ENCODE data around the gene SLC12A5.
"Not testable (repeated sequence)": the region's sequence is repeated elsewhere in the genome, so short reads cannot be mapped to it uniquely, and the experiment has no call there.

The SLC12A5 gene

DNA sequence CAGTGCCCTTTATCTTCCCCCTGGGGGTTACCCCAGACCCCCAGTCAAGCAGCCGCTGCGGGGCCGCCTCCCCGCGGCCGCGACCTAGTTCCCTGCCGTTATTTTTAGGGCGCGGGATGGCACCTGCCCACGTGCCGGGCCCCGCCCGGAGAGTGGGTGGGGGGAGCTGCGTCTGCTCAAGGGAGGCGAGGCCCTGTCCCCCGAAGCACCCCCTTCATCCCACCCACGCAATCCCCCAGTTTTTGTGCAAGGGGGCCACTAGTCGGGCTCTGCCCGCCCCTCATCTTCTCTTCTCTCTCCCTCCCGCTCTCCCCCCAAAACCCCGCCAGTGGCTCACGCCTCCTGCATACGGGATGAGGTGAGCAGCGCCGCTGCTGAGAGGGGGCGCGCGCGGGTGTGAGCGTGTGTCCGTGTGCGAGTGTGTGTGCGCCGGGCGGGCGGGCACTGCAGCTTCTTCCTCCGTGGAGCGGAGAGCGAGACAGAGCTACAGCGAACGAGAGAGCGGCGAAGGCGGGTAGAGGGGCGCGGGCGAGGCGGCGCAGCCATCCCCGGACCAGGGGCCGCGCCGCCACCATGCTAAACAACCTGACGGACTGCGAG lies at the start of gene SLC12A5:
SLC12A5 (plus strand) TSS at position 444 of the 600 bp plus-strand sequence; CDS start at position 574, 130 bp downstream.
- FAIRE-seq (no peak), DNase-seq (ENCODE audit: extremely low spot score, insufficient read length, low read depth) (no peak)

DNA sequence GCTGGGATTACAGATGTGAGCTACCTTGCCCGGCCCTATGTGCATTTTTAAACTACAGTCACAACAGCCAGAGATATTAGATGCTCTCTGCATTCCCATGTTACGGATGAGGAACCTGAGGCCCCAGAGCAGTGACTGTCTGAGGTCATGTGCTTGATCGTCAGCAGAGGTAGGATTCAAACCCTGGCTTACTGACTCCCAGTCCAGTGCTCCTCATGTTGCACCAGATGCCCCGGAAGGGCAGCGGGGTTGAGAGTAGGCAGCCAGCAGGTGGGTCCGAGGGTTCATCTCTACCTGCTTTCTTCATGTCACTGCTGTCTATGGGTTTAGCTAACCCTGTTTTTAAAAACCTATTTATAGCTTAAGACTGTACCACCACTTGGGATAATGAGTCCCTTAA lies 47.8 kb upstream of the SLC12A5 start:
- no peak for FAIRE-seq
- no peak for DNase-seq (ENCODE audit: extremely low spot score, insufficient read length, low read depth)

DNA sequence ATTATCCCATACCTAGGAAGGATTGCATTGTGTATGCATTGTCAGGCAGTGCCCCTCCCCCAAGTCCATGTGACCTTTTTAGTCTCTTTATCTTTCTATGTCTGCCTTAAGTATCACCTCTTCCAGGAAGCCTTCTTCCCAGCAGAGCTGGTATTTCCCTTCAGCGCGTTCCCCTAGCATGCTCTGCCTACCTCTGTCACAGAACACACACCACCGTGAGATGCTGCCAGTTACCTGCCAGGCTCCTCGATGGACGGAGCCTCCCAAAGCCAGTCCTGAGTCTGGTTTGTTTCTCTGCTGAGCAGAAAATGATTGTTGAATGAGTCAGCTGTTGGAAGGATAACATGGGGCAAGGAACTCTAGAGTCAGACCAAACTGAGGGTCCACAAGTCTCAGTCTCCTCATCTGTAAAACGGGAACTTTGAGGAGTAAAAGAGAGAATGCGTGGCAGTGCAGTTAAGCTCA lies 45.7 kb upstream of the SLC12A5 start:
- DNase-seq (ENCODE audit: extremely low spot score, insufficient read length, low read depth) (no peak), FAIRE-seq (no peak)

DNA sequence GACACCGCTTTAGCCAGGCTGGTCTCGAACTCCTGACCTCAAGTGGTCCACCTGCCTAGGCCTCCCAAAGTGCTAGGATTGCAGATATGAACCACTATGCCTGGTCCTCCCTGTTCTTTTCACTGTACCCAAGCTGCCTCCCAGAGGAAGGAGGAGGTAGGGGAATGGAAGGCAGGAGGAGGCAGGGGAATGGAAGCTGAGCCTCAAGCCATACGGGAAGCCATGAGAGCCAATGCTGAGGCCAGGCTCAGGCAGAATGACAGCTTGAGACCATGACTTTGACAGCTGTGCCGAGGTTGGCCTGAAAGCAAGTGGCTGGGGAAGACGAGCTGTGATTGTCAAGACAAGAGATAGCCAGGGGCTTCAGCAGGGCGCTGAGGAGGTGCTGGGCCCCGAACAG lies 43.4 kb upstream of the SLC12A5 start:
- FAIRE-seq, result no peak
- DNase-seq (ENCODE audit: extremely low spot score, insufficient read length, low read depth), result no peak

DNA sequence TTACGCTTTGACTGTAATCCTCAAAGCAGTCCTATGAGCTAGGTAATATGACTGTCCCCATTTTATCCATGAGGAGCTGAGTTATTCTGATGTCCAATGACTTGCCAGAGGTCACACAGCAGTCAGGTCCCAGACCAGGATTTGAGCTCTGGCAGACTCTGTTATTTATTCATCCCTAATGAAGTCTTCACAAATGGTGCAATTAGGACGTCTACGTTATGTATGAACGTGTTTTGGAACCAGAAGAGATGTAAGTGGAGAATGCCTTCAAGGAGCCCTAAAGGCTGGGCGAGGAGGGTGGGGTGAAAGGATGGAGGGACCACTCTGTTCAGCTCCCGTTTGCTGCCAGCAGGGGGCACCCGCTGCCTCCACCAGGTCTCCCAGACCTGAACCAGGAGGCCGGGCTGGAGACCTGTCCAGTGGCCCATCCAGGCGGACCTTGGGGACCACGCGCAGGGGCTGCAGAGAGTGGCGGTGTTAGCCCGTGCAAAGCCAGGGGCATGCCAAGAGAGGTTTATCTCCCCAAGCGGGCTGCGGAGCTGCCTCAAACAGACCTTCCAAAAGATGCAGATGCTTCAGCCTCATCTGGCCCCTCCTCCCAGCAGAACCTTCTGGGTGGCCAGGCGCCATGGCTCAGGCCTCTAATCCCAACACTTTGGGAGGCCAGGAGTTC lies 41.8 kb upstream of the SLC12A5 start:
- FAIRE-seq (peak; percentile 69), DNase-seq (ENCODE audit: extremely low spot score, insufficient read length, low read depth) (peak; percentile 64)

DNA sequence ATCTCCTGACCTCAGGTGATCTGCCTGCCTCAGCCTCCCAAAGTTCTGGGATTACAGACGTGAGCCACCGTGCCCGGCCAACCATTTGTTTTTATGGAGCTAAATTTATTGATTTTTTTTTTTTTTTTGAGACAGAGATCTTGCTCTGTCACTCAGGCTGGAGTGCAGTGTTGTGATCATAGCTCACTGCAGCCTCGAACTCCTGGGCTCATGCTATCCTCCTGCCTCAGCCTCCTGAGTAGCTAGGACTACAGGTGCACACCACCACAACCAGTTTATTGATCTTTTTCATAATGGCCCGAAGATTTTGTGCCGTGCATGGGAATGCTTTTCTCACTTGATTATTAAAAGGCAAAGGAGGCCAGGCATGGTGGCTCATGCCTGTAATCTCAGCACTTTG lies 40.2 kb upstream of the SLC12A5 start:
- not testable (repeated sequence) for FAIRE-seq

DNA sequence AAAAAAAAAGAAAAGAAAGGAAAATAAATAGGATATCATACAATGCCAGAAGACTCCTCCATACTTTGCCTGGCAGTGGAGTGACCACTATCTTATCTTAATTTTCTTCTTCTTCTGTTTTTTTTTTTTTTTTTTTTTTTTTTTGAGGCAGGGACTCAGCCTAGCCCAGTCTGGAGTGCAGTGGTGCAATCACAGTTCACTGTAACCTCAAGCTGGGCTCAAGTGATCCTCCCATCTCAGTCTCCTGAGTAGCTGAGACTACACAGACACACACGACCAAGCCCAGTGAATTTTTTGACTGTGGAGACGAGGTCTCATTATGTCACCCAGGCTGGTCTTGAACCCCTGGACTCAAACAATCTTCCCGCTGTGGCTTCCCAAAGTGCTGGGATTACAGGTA lies 37.4 kb upstream of the SLC12A5 start:
- DNase-seq (ENCODE audit: extremely low spot score, insufficient read length, low read depth), result no peak
- no peak for FAIRE-seq

More for the DNA sequence above, 40.2 kb upstream of the SLC12A5 start:
- DNase-seq (ENCODE audit: extremely low spot score, insufficient read length, low read depth), result not testable (repeated sequence)

DNA sequence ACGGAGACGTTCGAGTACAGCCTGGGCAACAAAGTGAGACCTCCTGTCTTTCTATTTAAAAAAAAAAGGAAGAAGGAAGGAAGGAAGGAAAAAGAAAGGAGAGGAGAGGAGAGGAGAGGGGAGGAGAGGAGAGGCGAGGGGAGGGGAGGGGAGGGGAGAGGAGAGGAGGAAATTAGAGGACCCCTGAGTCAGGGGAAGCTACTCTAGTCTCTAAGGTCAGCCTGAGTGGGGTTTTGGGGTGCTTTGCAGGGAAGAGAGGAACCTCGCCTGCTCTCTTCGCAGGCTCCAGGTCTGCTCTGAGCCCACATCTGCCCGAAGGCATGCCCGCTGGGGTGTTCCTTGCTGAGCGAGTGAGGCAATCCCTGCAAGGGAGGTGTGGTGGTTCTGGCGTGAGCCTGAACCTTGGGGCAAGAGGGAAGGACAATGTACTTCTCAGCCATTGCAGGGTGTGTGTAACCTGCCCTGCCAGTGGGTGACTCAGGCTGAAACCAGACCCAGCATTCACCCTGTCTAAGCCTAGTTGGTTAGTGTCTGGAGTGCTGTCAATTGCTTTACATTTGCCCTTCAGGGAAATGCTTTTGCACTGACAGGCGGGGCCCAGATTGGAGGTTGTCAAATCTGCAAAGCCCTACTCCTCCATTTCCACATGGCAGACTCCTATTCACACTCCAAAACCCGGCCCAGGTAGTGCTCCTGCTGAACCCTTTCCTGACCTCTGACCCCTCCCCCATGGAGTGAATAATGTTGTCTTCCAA lies 35.6 kb upstream of the SLC12A5 start:
- no peak for DNase-seq (ENCODE audit: extremely low spot score, insufficient read length, low read depth)
- FAIRE-seq, result peak; percentile 33

DNA sequence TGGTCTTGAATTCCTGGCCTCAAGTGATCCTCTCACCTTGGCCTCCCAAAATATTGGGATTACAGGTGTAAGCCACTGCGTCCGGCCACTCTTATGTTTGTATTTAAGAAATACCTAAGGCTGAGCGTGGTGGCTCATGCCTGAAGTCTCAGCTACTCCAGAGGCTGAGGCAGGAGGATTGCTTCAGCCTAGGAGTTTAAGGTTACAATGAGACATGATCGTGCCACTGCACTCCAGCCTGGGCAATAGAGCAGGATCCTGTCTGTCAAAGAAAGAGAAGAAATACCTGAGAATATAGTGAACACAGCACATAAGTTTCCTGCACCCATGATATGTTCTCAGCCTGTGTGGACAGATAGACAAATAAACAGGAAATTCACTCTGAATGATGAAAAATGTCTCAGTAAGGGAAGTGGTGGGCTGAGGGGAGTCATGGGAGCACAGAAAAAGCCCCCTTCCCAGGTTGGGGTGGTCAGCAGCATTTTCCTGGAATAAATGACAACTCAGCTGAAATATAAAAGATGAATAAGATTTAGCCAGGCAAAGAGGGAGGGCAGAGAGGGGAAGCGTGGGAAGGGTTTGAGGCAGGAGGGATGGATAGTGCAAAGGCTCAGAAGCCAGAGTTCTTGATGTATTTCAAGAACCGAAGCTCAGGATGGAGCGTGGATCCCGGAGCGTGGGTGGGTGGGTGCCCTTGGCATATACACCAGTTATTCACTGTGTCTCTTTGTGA lies 34.1 kb upstream of the SLC12A5 start:
- FAIRE-seq (no peak), DNase-seq (ENCODE audit: extremely low spot score, insufficient read length, low read depth) (no peak)

DNA sequence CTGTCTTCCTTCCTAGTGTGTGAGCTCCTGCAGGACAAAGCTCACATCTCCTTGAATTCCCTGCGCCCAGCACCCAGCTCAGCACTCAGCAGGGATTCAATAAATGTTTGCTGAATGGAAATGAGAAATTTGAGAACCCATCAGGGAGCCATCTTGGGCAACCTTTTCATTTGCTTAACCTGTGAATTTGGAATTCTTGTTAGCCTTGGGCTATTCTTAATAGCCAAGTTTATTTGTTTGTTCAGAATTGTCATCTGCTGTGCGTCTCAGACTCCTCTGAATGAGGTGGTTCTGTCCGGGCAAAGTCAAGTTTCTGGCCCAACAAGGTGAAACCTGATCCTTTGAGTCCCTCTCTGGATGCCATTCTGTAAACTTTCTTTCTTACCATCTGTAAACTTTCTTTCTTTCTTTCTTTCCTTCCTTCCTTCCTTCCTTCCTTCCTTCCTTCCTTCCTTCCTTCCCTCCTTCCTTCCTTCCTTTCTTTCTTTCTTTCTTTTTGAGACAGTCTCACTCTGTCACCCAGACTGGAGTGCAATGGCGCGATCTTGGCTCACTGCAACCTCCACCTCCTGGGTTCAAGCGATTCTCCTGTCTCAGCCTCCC lies 33.4 kb upstream of the SLC12A5 start:
- not testable (repeated sequence) for DNase-seq (ENCODE audit: extremely low spot score, insufficient read length, low read depth); FAIRE-seq

DNA sequence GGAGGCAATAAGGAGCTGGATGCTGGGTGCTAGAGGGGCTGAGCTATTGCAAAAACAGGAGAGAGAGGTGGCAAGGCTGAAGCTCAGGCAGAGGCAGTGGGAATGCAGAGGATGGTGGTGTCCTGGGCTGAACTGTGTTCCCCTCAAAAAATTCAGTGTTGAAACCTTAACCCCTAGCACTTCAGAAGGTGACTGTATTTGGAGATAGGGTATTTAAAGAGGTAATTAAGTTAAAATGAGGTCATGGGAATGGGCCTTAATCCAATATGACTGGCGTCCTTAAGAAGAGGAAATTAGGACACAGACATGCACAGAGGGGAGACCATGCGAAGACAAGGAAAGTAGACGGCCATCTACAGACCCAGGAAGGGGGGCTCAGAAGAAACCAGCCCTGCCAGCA lies 31.8 kb upstream of the SLC12A5 start:
- no peak for FAIRE-seq

DNA sequence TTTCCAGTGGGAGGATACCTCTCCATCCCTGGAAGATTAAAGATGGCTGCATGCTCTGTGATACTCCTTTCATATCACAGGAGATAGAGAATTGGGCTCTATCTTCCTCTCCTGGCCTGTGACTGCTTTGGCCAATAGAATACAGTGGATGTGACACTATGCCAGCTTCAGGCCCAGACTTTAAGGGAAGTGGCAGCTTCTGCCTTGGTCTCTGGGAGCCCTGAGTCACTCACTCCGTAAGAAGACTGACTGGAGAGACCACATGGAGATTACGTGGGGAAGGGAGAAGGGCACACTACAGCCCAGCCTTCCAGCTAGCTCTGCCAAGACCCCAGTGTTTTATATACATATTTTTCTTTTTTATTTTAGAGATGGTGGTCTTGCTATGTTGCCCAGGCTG lies 30.7 kb upstream of the SLC12A5 start:
- FAIRE-seq (no peak), DNase-seq (ENCODE audit: extremely low spot score, insufficient read length, low read depth) (no peak)

More for the DNA sequence above, 31.8 kb upstream of the SLC12A5 start:
- DNase-seq (ENCODE audit: extremely low spot score, insufficient read length, low read depth), result no peak

DNA sequence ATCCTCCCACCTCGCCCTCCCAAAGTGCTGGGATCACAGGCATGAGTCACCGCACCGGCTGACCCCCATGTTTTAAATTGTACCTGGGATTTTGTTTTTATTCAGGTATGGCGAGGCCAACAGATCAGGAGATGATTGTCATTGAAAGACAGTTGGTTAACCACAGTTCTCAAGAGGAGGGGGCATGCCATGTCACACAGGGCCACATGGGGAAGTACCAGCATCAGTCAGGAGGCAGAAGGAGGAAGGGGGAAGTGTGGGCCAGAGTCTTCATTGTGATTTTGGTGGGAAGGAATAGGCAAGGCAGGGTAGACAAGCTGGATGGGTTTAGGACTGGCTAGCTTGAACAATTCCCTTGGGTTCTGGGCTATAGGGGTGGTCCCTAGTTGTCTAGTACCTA lies 30.3 kb upstream of the SLC12A5 start:
- no peak for DNase-seq (ENCODE audit: extremely low spot score, insufficient read length, low read depth)

DNA sequence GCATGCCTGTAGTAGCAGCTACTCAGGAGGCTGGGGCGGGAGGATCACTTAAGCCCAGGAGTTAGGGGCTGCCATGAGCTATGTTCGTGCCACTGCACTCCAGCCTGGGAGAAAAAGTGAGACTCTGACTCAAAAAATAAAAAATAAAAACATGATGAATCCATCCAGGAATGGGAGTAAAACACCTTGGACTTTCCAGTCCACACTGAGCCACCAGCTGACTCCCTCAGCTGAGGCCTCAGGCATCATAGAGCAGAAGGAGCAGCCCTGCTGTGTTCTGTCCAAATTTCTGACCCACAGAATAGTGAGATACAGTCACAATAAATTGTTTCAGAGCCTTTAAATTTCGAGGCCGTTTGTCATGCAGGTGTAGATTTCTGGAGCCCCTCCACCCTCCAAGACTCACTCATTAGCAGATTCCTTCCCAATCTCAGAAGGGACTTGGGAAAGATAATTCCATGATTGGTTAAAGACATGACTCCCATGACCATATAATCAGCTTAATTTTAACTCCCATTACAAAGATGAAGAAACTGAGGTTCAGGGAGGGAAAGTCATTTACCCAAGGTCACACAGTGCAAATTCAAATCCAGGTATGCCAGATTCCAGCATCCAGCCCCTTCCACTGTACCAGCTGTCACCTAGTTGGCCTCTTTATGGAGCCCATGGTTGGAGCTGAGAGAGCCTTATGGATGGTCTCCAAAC lies 29.3 kb upstream of the SLC12A5 start:
- FAIRE-seq (no peak), DNase-seq (ENCODE audit: extremely low spot score, insufficient read length, low read depth) (no peak)

More for the DNA sequence above, 30.3 kb upstream of the SLC12A5 start:
- peak; percentile 41 for FAIRE-seq

DNA sequence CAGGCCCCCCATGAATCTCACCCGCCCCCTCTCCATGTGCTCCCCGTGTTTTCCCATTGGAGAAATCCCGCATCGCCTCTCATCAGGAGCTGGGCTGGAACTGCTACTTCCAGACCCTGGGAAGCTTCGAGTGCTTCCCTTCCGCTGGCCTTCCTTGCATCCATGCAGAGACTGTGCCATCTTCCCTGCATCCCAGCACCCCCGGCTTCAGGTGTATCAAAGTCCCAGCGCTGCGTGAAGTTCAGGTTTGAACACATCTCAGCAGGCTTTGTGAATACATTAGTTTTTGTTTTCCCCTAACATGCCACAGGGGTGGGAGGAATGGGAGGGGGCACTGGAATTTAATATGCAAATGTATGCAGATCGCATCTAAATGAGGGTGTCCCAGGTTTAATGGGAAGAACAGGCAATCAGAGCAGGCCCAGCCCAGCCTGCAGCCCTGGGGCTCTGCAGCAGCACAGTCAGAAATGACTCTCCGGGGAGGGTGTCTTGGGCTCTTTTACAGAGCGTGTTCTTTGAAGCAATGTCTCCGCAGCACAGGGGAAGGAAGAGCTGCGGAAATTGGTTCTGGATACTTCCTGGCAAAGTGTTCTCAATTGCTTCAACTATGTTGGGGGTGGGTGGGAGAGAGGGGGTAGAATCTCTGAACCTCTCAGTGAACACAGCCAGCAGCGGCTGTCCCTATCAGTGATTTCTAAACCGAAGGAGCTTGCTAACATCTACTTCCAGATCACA lies 28.6 kb upstream of the SLC12A5 start:
- FAIRE-seq (no peak), DNase-seq (ENCODE audit: extremely low spot score, insufficient read length, low read depth) (no peak)

DNA sequence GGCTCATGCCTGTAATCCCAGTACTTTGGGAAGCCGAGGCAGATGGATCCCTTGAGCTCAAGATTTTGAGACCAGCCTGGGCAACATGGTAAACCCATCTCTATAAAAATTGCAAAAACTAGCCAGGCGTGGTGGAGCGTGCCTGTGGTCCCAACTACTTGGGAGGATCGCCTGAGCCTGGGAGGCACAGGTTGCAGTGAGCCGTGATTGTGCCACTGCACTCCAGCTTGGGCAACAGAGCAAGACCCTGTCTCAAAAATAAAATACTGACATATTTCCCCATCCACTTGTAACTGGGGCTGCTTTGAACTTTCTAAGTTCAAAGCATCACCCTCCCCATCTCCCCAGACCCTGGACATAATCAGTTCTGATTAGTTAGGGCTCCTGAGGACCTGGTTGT lies 27.5 kb upstream of the SLC12A5 start:
- no peak for DNase-seq (ENCODE audit: extremely low spot score, insufficient read length, low read depth)
- no peak for FAIRE-seq

DNA sequence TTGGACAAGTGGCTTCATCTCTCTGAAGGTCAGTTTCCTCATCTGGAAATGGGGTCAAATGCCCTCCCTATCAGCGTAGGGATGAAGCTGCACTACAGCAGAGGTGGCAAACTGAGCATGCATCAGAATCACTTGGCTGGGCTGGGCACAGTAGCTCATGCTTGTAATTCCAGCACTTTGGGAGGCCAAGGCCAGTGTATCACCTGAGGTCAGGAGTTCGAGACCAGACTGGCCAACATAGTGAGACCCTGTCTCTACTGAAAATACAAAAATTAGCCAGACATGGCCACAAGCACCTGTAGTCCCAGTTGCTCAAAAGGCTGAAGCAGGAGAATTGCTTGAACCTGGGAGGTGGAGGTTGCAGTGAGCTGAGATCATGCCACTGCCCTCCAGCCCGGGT lies 27.0 kb upstream of the SLC12A5 start:
- no peak for FAIRE-seq

DNA sequence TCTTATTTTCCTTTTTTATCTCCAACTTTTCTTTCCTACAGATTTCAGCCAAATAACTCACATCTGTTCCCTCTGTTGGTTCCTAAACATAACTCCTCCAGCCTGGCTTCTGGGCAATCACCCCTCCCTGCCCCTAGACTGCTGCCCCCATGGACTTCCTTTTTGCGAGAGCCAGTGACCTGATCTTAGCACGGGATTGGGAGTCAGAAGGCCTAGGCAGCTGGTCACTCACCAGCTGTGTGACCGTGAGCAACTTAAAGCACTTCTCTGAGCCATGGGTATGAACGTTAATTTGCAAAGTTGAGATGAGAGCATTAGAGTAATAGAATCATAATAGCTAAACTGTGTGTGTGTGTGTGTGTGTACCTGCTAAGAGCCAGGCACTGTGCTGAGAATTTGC lies 24.8 kb upstream of the SLC12A5 start:
- no peak for FAIRE-seq

More for the DNA sequence above, 27.0 kb upstream of the SLC12A5 start:
- no peak for DNase-seq (ENCODE audit: extremely low spot score, insufficient read length, low read depth)

More for the DNA sequence above, 24.8 kb upstream of the SLC12A5 start:
- DNase-seq (ENCODE audit: extremely low spot score, insufficient read length, low read depth), result no peak
